Endothelial cell of umbilical vein (primary cell): ENCODE measurements around the gene ACER3. TPM values are rescaled to one million over a fixed set of nuclear protein-coding genes. Genes with fewer than 3 reads are reported as not detected.

Experiments
- BruUV-seq: library from RNA; stranded (reverse); fragments of 400-500 nt; replicated peaks from 2 replicates; lab custom pipeline; 2021; lab: Mats Ljungman, UMichigan
- CTCF ChIA-PET: fragments of 300-600, 350-600 bp; sonication (Branson Sonifier 250); formaldehyde crosslinking; loops from one replicate; lab custom pipeline; 2021; ENCODE audit warnings: antibody characterized with exemption, inconsistent platforms; lab: Charles Lee
- POLR2A ChIA-PET: fragments of 300-600, 350-600 bp; sonication (Branson Sonifier 250); formaldehyde crosslinking; loops from one replicate; lab custom pipeline; 2021; ENCODE audit warnings: antibody characterized with exemption, inconsistent platforms; lab: Charles Lee
- DNase-seq: peaks from one replicate; pipeline ENCODE4 v3.0.0-alpha.2; 2011; ENCODE audit warnings: low read depth, low spot score
- FAIRE-seq: peaks from 2 replicates; lab custom pipeline; 2011; peaks lifted over from hg19 to GRCh38; lab: Jason Lieb, UNC
- H2AFZ ChIP-seq: 2 replicates; pipeline ENCODE4 v1.6.0; 2012; ENCODE audit warnings: low read depth, low read length, control low read depth, inconsistent platforms
- H3K27ac ChIP-seq: 2 replicates; pipeline ENCODE4 v1.5.1; 2011; ENCODE audit warnings: low read depth, mild to moderate bottlenecking, control low read depth, low read length, moderate library complexity; ENCODE audit not compliant: insufficient read depth
- H3K27me3 ChIP-seq, 2 experiments: 2 replicates each; pipeline versions ENCODE4 v1.6.0 to v1.6.1; 2011; ENCODE audit warnings: low read length in 2 of 2, mixed read lengths in 1 of 2; ENCODE audit not compliant: control insufficient read depth in 2 of 2, insufficient read depth in 2 of 2
- H3K36me3 ChIP-seq, 2 experiments: 2 replicates in 1 of 2; 3 replicates in 1 of 2; pipeline ENCODE4 v1.5.1; 2011; ENCODE audit warnings: low read length in 2 of 2, mild to moderate bottlenecking in 1 of 2, moderate library complexity in 1 of 2; ENCODE audit not compliant: control insufficient read depth in 2 of 2, insufficient read depth in 2 of 2; ENCODE audit errors: extremely low read depth in 1 of 2
- H3K4me1 ChIP-seq: 3 replicates; pipeline ENCODE4 v1.5.1; 2011; ENCODE audit warnings: mild to moderate bottlenecking, low read length; ENCODE audit not compliant: control insufficient read depth, insufficient read depth; ENCODE audit errors: extremely low read depth
- H3K4me2 ChIP-seq: 2 replicates; pipeline ENCODE4 v1.6.1; 2011; ENCODE audit warnings: low read length, control low read depth, mixed read lengths; ENCODE audit not compliant: insufficient read depth
- H3K4me3 ChIP-seq, 3 experiments: fragments of 200-600 bp in 1 of 3; sonication (generic), shearing (Covaris generic) in 1 of 3; replicated peaks in 1 of 3; 2 replicates each; pipeline ENCODE4 v1.5.1; 2011 to 2016; ENCODE audit warnings: control low read depth in 3 of 3, low read length in 3 of 3, mild to moderate bottlenecking in 2 of 3, inconsistent platforms in 1 of 3, low read depth in 1 of 3, moderate library complexity in 1 of 3; ENCODE audit not compliant: insufficient read depth in 1 of 3
- H3K79me2 ChIP-seq: 2 replicates; pipeline ENCODE4 v1.6.0; 2012; ENCODE audit warnings: low read length, inconsistent platforms; ENCODE audit not compliant: control insufficient read depth, insufficient read depth
- H3K9ac ChIP-seq: replicated peaks from 2 replicates; pipeline ENCODE3; 2011; ENCODE audit warnings: low read length, control low read depth; ENCODE audit not compliant: insufficient read depth; ENCODE audit errors: extremely low read depth
- H3K9me1 ChIP-seq: replicated peaks from 3 replicates; pipeline ENCODE4 v1.6.0; 2011; ENCODE audit warnings: mild to moderate bottlenecking, low read length; ENCODE audit not compliant: control insufficient read depth, insufficient read depth; ENCODE audit errors: extremely low read depth
- H3K9me3 ChIP-seq: replicated peaks from 2 replicates; pipeline ENCODE4 v1.5.1; 2012; ENCODE audit warnings: low read length, inconsistent platforms; ENCODE audit not compliant: control insufficient read depth, insufficient read depth
- H4K20me1 ChIP-seq: replicated peaks from 2 replicates; pipeline ENCODE3; 2011; ENCODE audit warnings: mild to moderate bottlenecking, low read length; ENCODE audit not compliant: control insufficient read depth, insufficient read depth; ENCODE audit errors: extremely low read depth
- FOS ChIP-seq: IDR thresholded peaks from 2 replicates; pipeline ENCODE4 v1.6.1; 2011; ENCODE audit warnings: mild to moderate bottlenecking, low read length, moderate library complexity, borderline replicate concordance; ENCODE audit not compliant: insufficient read depth
- GATA2 ChIP-seq: IDR thresholded peaks from 2 replicates; pipeline ENCODE4 v1.7.0; 2011; ENCODE audit warnings: low read depth, mild to moderate bottlenecking, moderate library complexity, mixed read lengths, low read length; ENCODE audit not compliant: insufficient read length, insufficient read depth
- JUN ChIP-seq: IDR thresholded peaks from 2 replicates; pipeline ENCODE4 v1.6.1; 2011; ENCODE audit warnings: borderline replicate concordance, low read depth; ENCODE audit not compliant: insufficient read length, insufficient read depth
- POLR2AphosphoS5 ChIP-seq: IDR thresholded peaks from 2 replicates; pipeline ENCODE4 v1.6.1; 2012; ENCODE audit warnings: low read depth, mild to moderate bottlenecking, control low read depth, low read length, moderate library complexity; ENCODE audit not compliant: insufficient read depth
- dilution Hi-C: fragments of 300-500 bp; cut with MboI; formaldehyde crosslinking; loops from one replicate; pipeline ENCODE4 v1.15.0; 2019; ENCODE audit warnings: low sequenced_read_pairs; ENCODE audit not compliant: extremely low pct_ligation_motif_present
- intact Hi-C: fragments of 100-400 bp; cut with micrococcal nuclease; formaldehyde crosslinking; loops from one replicate; pipeline ENCODE4 v1.10.0; 2022
- polyA plus RNA-seq, 4 experiments: library from polyadenylated mRNA; depleted of rRNA in 3 of 4; stranded (reverse) in 3 of 4; unstranded in 1 of 4; fragments of >200 nt; gene quantifications; 2 replicates each; pipeline versions ENCODE4 v1.2.1 to v1.2.3, GENCODE V29; 2011 to 2012; ENCODE audit warnings: missing spikeins in 1 of 4
- total RNA-seq: library from RNA; stranded (reverse); gene quantifications from 2 replicates; pipeline ENCODE4 v1.2.3, GENCODE V29; 2021
- TF ChIP-seq, protein P1 (sequence below): IDR thresholded peaks from 2 replicates; pipeline ENCODE4 v1.6.1; 2011; ENCODE audit not compliant: insufficient read depth, insufficient read length

The ACER3 gene
- total and polyA plus RNA-seq, 2 donors (not counting 3 experiments of a cell fraction or from before 2014, with no cell fraction given): 9.9 to 31.6 TPM

DNA sequence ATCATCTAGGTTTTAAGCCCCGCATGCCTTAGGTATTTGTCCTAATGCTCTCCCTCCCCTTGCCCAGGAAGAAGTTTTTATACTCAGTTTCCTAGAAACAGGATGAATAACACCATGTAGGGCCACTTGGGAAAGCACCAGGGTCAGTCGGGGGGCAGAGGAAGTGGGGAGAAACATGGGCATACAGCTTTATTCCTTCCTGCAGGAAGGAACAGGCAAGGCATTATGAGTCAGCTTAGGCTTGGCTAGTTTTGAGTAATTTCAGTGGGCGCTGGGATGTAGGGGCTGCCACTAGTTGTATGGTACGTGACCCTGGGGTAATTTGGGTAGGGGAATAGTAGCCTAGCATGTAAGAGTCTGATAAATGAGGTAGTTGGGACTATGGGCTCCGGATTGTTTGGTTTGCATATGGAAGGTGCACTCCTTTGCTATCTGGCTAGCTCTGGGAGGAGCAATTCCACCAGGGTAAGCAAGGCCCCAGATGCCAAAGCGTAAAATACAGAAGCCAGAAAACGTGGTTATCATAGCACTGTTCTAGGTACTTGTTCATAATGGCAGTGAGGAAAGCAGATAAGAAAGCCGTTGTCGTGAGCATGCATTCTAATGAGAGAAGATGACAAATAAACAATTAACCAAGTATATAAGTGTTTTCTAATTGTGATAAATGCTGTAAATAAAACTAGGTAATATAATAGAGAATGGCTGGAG, 24.8 kb downstream of the ACER3 start:
- ChIA-PET CTCF (interaction anchor here (0.7 to 4.9 kb wide), 6 partner anchors 8 to 77 kb away, joined by 3 to 71 read pairs (median 4); no protein-coding TSS in a partner anchor), POLR2A (no interaction called here)
- intact Hi-C loops: loop anchor here (1.0 to 2.0 kb wide), 3 partner anchors 25 to 62 kb away; partner anchors contain the start of gene ACER3
- Histone ChIP-seq H3K36me3 (no peaks in the 10 kb centered on the region), H3K4me3 (no peak overlapping the region), H4K20me1 (no peaks in the 10 kb centered on the region), H3K4me1 (peaks cover 35% of the 10 kb centered on the region), H3K4me2 (peak overlapping the region; percentile 56), H3K27ac (peak overlapping the region; percentile 54), H3K9ac (no peak overlapping the region), H2AFZ (no peak overlapping the region), H3K9me3 (no peaks in the 10 kb centered on the region), H3K79me2 (peaks cover 30% of the 10 kb centered on the region), H3K27me3 (no peaks in the 10 kb centered on the region), H3K9me1 (no peaks in the 10 kb centered on the region)
- FAIRE-seq: peak; percentile 88
- peak; percentile 96 for DNase-seq
- TF ChIP-seq POLR2AphosphoS5: peak; percentile 97
- peak; percentile 94 for TF ChIP-seq FOS
- TF ChIP-seq, protein P1, sequence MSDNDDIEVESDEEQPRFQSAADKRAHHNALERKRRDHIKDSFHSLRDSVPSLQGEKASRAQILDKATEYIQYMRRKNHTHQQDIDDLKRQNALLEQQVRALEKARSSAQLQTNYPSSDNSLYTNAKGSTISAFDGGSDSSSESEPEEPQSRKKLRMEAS: no peak
- TF ChIP-seq GATA2: peak; percentile 62
- peak; percentile 84 for TF ChIP-seq JUN
- no TSS peak for BruUV-seq
- dilution Hi-C loops: no loop called here

DNA sequence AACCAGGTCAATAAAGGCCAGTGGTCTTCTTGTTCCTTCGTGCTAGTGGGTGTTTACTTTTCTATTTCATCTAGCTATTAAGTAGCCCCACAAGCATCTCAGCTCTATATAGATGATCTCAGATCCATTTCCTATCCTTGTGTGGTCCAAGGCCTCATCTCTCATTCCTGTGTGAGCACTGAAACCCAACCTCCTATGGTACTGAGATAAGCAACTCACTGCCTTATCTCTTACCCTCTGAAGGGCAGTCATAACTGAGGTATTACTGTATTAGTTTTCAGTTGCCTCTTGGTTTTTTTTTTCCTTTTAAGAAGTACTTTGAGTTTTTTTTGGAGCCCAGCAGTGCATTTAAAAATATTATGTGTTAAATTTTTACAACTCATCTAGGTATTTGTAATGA, 28.3 kb downstream of the ACER3 start:
- no peak overlapping the region for H3K9ac ChIP-seq
- DNase-seq: peak; percentile 45
- no peak overlapping the region for H2AFZ ChIP-seq
- peak overlapping the region; percentile 18 for H3K4me2 ChIP-seq
- dilution Hi-C loops (no loop called here), intact Hi-C loops (no loop called here)
- H3K27ac ChIP-seq: no peak overlapping the region
- no peaks in the 10 kb centered on the region for H3K9me3 ChIP-seq
- no peak overlapping the region for H3K4me3 ChIP-seq
- ChIA-PET POLR2A (no interaction called here), CTCF (interaction anchor here (0.8 to 4.9 kb wide), 7 partner anchors 10 to 79 kb away, joined by 3 to 71 read pairs (median 4); partner anchors contain the start of gene ACER3)
- no peaks in the 10 kb centered on the region for H3K9me1 ChIP-seq
- no peak for FAIRE-seq
- peak; percentile 81 for TF ChIP-seq GATA2
- TF ChIP-seq, protein P1: no peak
- TF ChIP-seq FOS: no peak
- no peaks in the 10 kb centered on the region for H3K36me3 ChIP-seq
- H4K20me1 ChIP-seq: no peaks in the 10 kb centered on the region
- peaks cover 35% of the 10 kb centered on the region for H3K4me1 ChIP-seq
- BruUV-seq: no TSS peak
- H3K27me3 ChIP-seq: no peaks in the 10 kb centered on the region
- H3K79me2 ChIP-seq: peaks cover 21% of the 10 kb centered on the region
